Stromal cell of bone marrow (primary cell): Measurements from ENCODE around the gene LGALS4.
"Not testable (repeated sequence)": the region's sequence is repeated elsewhere in the genome, so short reads cannot be mapped to it uniquely, and the experiment has no call there.

Experiments
- DNase-seq: peaks from one replicate; pipeline ENCODE4 v3.0.0-alpha.2; 2012; ENCODE audit warnings: low read depth

Gene LGALS4

DNA sequence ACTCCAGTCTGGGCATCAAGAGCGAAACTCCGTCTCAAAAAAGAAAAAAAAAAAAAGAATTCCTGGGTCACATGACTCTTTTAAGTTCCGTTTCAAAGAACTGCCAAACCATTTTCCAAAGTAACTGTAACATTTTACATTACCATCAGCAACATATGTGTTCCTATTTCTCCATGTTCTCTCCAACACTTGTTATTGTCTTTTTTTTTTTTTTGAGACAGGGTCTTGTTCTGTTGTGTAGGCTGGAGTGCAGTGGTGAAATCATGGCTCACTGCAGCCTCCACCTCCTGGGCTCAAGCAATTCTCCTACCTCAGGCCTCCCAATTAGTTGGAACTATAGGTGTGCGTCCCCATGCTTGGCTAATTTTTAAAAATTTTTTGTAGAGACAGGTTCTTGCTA, 17.2 kb downstream of the LGALS4 start:
- DNase-seq = no peak

DNA sequence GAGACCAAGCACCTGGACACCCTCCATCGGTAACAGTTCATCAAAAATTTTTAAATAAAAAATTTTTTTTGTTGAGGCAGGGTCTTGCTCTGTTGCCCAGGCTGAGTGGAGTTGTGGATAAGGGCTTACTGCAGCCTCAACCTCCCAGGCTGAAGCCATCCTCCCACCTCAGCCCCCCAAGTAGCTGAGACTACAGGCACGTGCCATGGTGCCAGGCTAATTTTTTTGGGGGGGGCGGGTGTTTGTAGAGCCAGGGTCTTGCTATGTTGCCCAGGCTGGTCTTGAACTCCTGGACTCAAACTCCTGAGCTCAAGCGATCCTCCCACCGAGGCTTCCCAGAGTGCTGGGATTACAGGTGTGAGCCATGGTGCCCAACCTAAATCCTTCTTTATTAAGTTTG, 19.1 kb downstream of the LGALS4 start:
- no peak for DNase-seq

DNA sequence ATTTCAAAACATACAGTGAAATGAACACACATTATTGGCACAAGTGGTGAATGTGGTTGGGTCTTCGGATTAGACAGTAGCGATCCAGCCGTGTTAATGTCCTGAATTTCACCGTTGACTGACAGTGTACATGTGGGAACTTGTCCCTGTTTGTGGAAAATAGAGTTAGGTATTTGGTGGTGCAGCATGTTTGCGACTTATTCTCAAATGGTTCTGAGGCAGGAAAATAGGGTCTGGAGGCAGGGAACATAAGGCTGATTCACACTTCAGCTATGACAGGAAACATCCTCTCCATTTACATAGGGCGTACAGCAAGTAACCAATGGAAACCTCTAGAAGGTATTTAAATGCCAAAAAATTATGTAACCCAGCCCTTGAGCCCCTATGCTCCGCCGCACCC, 19.6 kb downstream of the LGALS4 start:
- no peak for DNase-seq

DNA sequence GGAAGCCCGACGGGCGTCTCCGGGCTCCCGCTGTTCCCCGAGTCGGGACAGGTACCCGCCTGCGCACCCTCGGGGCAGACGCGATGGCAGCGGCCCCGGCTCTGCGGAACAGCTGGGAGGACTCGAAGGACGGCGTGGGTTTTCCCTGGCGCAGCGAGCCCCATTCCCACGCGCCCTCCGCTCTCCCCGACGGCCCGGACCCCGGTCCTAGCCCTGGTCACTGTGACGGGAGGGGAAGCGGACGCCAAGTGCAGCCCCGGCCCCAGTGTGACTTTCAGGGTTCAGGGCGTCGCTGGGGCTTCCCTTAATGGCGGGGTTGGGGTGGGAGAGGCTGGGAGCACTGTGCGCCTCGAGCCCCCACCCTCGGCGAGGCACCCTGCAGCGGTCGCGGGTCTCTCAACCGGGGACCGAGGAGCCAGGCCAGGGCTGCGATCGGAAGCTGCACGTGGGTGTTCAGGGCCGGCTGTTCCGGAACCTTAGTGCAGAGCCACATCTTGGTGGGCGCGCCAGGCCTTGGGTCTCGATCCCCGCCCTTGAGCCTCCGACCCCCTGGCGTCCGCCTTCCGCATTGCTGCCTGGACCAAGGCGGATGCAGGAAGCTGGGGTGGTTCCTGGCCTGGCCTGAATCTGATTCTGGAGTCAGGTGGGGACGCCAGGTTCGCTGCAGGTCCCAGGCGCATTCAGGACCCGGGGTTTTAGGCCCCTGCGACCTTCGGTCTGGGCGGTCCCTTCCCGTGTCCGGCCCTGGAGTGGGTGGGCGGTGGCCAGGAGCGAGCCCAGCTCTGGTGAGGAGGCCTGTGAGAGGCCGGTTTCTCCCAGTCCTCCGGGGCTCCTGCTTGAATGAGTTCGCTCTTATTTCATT, 20.3 kb downstream of the LGALS4 start:
- no peak for DNase-seq

DNA sequence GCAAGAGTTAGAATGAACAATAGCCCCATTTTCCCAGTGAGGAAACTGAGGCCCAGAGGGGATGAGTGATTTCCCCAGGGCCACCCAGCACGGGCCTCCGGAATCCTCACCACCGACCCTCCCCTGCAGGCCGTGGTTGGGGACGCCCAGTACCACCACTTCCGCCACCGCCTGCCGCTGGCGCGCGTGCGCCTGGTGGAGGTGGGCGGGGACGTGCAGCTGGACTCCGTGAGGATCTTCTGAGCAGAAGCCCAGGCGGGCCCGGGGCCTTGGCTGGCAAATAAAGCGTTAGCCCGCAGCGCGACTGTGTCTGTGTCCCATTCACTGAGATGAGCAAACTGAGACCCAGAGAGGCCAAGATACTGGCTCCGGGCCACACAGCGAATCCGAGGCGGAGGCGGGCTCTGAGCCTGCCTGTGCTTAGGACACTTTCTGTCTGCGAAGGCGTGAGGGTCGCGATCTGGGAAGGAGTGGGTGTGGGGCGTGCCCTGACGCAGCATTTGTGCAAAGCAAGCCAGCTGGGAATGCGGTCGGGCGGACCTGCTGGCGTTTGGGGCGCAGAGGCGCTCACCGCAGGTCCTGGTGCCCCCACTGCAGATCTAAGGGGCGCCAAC, 21.2 kb downstream of the LGALS4 start:
- DNase-seq = not testable (repeated sequence)

DNA sequence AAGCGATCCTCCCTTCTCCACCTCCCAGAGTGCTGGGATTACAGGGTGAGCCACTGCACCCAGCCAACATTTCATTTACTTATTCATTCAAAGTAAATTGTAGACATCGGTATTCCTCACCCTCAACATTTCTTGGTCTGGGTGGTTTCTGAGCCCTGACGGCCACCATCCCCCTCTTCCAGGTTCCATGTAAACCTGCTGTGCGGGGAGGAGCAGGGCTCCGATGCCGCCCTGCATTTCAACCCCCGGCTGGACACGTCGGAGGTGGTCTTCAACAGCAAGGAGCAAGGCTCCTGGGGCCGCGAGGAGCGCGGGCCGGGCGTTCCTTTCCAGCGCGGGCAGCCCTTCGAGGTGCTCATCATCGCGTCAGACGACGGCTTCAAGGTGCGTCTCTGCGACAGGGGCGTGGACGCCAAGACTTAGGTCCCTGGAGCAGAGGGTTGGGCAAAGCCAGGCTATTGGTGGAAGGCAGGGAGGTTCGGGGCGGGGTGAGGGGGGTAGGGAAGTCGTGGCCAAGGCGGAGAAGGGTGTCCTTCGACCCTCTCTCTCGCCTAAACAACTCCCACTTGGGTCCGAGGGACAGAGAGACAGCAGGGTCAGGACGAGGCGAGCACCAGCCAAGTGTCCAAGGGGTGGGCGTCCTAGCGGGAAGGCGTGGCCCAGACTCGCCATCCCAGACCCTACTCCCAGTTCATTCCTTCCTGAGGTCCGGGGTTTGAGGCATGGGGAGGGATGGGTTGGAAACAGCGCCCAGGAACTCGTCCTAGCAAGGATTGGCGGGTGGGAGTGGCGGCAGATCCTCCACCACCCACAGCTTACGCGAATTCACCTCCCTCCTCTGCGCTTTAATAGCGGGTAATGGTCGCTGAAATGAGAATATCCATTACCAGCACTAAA, 22.0 kb downstream of the LGALS4 start:
- not testable (repeated sequence) for DNase-seq

DNA sequence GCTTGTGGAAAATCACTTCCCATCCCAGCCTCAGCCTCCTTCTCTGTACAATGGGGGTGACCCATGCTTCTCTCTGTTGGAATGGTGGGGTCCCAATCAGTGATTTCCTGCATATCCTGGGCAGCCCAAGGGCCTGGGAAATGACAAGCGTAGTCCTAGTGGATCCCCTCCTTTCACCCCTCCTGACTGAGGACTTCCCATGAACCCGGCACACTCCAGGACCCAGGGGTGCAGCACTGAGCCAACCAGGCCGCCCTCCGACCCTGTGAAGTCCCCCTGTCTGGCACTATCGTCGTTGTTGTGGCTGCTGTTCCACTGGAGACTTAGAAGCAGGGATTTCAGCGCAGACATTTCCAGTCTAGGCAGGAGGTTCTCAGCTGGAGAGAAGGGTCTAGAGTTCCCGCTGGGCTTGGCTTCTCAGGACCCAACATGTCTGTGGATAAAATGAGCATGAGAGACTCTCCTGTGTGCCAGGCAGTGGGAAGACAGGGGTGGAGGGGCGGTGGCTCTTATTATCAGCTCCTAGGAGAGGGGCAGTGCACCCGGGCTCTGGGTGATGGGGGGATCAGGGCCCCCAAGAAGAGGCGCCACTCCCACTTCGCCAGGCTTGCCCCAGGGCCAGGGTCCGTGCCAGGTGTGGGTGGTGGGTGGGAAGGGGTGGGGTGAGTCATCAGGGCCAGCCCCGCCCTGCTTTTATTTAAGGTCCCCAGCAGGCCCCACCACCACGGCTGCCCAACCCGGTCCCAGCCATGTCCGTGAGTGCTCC, 24.1 kb downstream of the LGALS4 start, which contains the start of gene LGALS7B:
Gene LGALS7B (plus strand): TSS at position 723 of the 766 bp plus-strand sequence. CDS start 27 bp downstream, at position 750.
- DNase-seq = no peak

DNA sequence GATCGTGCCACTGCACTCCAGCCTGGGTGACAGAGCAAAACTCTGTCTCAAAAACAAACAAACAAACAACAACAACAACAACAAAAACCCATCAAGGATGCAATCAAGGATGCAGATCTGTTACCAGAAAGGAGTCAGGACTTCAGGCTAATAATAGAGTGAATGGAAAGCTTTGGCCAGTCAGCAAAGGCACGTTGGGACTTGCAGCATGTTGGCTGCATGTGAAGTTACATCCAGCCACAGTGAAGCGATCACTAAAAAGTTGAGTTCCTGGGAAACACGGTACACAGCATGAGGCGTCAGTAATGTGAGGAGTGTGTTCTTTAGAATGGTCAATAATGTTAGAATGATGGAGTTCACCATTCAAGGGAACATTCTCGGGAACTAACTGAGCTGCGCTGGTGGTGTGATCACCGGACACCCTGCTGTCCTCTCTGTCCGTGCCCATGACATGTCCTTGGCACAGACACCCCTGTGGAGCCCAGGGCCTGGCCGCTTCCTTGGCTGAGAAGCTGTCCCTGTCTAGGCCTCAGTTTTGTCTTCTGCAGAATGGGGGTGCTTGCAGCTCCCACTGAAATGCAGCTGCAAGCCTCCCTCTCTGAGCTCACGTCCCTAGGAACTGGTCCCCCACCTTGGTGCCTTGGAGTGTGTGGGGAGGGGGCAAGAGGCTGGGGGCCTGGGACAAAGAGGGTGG, 26.0 kb downstream of the LGALS4 start:
- no peak for DNase-seq

DNA sequence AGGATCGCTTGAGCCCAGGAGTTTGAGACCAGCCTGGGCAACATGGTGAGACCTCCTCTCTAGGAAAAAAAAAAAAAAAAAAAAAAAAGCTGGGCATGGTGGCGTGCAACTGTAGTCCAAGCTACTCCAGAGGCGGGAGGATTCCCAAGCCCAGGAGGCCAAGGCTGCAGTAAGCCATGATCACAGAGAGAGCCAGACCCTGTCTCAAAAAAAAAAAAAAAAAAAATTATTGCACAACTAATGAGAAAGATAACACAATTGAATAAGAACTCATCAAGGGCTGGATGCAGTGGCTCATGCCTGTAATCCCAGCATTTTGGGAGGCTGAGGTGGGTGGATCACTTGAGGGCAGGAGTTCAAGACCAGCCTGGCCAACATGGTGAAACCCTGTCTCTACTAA, 26.7 kb downstream of the LGALS4 start:
- DNase-seq = not testable (repeated sequence)

DNA sequence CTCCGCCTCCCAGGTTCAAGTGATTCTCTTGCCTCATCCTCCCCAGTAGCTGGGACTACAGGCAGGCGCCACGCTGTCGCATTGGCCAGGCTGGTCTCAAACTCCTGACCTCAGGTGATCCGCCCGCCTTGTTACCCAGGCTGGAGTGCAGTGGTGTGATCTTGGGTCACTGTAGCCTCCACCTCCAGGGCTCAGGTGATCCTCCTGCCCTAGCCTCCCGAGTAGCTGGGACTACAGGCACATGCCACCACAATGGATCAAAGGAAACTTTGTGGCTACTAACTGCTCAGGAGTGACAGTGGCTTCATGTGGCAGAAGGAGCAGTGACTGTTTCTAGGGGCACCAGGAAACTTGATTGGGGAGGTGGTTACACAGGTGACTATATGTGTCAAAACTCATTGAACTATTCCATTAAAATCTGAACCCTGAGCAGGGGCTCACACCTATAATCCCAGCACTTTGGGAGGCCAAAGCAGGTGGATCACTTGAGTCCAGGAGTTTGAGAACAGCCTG, 27.5 kb downstream of the LGALS4 start:
- DNase-seq = no peak

DNA sequence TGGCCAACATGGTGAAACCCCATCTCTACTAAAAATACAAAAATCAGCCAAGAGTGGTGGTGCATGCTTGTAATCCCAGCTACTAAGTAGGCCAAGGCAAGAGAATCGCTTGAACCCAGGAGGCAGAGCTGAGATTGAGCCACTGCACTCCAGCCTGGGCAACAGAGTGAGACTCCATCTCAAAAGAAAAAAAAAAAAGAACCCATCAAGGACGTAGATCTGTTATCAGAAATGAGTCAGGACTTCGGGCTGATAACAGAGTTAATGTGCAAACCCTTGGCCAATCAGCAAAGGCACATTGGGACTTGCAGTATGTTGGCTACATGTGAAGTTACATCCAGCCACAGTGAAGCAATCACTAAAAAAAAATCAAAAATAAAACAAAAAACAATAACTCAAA, 28.5 kb downstream of the LGALS4 start:
- DNase-seq = no peak

DNA sequence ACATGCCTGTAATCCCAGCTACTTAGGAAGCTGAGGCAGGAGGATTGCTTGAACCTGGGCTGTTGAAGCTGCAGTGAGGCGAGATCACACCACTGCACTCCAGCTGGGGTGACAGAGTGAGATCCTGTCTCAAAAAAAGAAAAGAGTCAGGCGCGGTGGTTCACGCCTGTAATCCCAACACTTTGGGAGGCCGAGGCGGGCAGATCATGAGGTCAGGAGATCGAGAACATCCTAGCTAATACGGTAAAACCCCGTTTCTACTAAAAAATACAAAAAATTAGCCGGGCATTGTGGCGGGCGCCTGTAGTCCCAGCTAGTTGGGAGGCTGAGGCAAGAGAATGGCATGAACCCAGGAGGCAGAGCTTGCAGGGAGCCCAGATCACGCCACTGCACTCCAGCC, 30.5 kb downstream of the LGALS4 start:
- not testable (repeated sequence) for DNase-seq

DNA sequence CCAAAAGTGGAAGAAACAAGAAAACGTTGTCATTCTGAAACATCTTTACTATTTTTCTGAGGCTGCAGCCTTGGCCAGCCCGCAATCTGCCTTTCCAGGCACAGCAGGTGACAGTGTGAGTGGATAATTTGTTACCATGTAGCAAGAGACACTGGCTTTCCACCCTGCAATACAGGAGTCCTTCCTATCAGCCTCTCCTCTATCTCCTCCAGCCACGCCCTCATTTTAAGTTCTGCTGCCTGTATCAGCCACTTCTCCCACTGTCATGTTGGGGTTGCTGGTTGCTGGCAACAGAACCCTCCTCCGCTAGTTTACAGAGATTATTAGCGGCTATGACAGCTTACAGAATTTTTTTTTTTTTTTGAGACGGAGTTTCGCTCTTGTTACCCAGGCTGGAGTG, 31.7 kb downstream of the LGALS4 start:
- no peak for DNase-seq

DNA sequence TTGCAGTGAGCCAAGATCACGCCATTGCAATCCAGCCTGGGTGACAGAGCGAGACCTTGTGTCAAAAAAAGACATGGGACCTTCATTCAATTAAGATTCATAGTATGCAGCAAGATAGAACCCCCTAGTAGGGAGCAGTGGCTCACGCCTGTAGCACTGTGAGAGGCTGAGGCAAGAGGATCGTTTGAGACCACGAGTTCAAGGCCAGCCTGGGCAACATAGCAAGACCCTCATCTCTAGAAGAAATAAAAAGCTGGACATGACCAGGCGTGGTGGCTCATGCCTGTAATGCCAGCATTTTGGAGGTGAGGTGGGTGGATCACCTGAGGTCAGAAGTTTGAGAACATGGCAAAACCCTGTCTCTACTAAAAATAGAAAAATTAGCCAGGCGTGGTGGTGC, 32.3 kb downstream of the LGALS4 start:
- no peak for DNase-seq

DNA sequence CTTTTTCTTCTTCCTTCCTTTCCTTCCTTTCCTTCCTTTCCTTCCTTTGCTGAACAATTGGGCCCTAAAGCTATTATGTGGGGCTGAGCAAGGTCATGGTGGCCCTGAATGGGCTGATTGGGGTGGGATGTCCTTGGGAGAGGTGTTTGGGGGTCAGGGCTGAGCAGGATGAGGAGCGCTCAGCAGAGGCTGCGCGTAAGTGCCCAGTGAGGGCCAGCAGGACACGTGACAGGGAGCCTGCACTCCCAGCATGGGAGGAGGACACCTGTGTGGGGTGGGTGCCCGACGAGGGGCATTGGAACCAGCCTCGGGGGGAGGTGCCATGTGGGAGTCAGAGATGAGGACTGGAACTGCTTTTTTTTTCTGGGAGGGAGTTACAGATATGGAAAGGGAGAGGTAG, 34.0 kb downstream of the LGALS4 start:
- DNase-seq = no peak

DNA sequence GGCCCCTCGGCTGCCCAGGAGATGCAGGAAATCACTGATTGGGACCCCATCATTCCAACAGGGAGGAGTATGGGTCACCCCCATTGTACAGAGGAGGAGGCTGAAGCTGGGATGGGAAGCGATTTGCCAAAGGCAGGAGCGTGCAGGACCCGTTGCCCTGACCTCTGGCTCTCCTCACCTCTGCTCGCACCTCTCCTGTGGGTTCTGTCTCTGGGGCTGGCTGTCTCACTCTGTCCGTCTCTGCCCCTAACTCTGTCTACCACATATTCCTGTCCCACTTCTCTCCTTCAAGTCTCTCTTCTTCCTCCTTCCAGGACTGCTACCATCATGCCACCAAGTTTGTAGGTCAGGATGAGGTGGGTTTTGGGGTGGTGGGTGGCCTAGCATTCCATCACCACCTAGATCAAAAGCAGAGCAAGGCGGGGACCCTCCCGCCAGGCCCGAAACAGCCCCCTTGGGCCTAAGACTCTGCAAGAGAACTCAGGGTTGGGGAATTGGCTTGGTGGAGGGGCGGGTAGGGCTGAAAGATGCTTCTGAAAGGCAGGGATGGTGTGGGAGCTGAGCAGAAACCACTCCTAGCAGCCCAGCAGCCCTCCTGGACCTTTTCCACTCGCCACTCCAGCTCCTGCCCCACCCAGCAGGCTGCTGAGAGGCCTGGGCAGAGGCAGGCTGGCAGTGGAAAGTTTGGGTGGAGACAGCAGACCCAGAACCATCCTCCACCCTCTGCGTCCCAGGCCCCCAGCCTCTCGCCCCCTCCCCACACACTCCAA, 38.4 kb downstream of the LGALS4 start:
- no peak for DNase-seq

DNA sequence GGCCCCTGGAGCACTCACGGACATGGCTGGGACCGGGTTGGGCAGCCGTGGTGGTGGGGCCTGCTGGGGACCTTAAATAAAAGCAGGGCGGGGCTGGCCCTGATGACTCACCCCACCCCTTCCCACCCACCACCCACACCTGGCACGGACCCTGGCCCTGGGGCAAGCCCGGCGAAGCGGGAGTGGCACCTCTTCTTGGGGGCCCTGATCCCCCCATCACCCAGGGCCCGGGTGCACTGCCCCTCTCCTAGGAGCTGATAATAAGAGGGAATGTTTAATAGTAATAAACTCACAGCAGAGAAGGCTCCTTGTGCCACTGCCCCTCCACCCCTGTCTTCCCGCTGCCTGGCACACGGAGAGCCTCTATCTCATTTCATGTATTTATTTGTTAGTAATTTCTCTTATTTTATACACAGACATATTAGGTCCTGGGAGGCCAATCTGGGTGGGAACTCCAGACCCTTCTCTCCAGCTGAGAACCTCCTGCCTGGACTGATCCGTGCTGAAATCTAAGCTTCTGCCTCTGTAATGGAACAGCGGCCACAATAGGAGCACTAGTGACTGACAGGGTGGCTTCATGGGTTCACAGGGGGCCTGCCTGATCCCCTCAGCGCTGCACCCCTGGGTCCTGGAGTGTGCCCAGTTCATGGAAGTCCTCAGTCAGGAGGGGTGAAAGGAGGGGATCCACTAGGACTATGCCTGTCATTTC, 39.1 kb downstream of the LGALS4 start, which contains the start of gene LGALS7:
Gene LGALS7 (minus strand): TSS at position 49 of the 709 bp plus-strand sequence. CDS start 25 bp downstream, at position 24.
- DNase-seq = no peak

DNA sequence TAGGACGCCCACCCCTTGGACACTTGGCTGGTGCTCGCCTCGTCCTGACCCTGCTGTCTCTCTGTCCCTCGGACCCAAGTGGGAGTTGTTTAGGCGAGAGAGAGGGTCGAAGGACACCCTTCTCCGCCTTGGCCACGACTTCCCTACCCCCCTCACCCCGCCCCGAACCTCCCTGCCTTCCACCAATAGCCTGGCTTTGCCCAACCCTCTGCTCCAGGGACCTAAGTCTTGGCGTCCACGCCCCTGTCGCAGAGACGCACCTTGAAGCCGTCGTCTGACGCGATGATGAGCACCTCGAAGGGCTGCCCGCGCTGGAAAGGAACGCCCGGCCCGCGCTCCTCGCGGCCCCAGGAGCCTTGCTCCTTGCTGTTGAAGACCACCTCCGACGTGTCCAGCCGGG, 41.2 kb downstream of the LGALS4 start:
- DNase-seq = not testable (repeated sequence)

DNA sequence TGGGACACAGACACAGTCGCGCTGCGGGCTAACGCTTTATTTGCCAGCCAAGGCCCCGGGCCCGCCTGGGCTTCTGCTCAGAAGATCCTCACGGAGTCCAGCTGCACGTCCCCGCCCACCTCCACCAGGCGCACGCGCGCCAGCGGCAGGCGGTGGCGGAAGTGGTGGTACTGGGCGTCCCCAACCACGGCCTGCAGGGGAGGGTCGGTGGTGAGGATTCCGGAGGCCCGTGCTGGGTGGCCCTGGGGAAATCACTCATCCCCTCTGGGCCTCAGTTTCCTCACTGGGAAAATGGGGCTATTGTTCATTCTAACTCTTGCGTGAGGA, 41.8 kb downstream of the LGALS4 start:
- DNase-seq = not testable (repeated sequence)
